GM21381 (cell line): Measurements from ENCODE around the gene GJB5.
"Not testable (repeated sequence)": the region's sequence is repeated elsewhere in the genome, so short reads cannot be mapped to it uniquely, and the experiment has no call there.

Source experiments
- ATAC-seq: cut with Tn5 transposase; IDR thresholded peaks from one replicate; pipeline ENCODE4 v1.9.1; 2021; ENCODE audit warnings: mild to moderate bottlenecking, moderate library complexity; ENCODE audit not compliant: unreplicated experiment

Gene GJB5

GRCh38 chr1:34773114-34773513 is 18.3 kb downstream of the GJB5 start:
- ATAC-seq = not testable (repeated sequence)

DNA sequence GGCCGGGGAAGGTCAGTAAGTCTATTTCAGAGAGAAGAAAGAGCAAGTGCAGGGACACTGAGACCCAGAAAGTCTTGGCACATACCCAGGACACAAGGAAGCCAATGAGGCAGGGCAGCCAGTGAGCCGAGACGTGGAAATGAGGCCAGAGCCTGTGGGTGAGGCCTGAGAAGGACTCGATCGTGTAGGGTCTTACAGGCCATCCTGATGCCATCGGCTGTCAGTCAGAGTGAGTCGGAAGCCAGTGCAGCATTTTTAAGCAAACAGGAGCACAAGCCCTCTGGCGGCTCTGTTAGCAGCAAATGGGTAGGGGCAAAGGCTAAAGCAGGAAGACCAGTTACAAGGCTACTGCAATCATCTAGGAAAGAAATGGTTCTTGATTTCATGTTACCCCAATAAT is 20.1 kb downstream of the GJB5 start:
- ATAC-seq = no peak

- ATAC-seq = no peak
Measured at GRCh38 chr1:34776911-34777310, 22.1 kb downstream of the GJB5 start.

- no peak for ATAC-seq
Measured at GRCh38 chr1:34777519-34778321, 22.9 kb downstream of the GJB5 start.

DNA sequence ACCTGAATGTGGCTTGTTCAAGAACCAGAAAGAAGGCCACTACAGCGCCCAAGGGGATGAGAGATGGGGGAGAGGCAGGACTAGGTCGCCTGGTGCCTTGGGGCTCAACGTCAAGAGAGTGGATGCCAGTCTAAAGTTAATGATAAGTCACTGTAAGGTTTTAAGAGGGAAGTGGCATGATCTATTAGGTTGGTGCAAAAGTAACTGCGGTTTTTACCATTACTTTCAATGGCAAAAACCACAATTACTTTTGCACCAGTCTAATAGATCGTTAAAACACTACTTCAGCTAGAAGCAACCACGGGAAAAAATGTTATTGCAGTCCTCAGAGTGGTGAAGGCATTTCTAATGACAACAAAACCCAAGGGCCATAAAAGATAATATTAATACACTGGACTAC is 23.5 kb downstream of the GJB5 start:
- ATAC-seq = no peak

DNA sequence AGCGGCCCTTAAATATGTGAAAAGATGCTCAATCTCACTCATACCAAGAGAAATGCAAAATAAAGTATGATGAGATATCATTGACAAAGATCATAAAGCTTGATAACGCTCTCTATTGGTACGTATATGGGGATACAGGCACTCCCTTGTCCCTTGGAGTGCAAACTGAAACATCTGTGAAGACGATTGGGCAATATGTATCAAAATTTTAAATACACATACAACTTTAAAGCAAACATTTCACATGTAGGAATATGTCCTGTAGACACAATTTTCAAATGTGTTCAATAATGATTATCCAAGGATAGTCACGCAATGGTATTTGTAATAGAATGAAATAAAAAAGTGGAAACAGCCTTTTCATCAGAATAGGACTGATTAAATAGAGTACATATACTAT is 24.2 kb downstream of the GJB5 start:
- ATAC-seq = no peak

GRCh38 chr1:34779526-34779925 is 24.7 kb downstream of the GJB5 start:
- ATAC-seq = no peak

GRCh38 chr1:34779962-34780361 is 25.1 kb downstream of the GJB5 start:
- ATAC-seq = no peak

- ATAC-seq = no peak
Measured at GRCh38 chr1:34780528-34780927, 25.7 kb downstream of the GJB5 start.

DNA sequence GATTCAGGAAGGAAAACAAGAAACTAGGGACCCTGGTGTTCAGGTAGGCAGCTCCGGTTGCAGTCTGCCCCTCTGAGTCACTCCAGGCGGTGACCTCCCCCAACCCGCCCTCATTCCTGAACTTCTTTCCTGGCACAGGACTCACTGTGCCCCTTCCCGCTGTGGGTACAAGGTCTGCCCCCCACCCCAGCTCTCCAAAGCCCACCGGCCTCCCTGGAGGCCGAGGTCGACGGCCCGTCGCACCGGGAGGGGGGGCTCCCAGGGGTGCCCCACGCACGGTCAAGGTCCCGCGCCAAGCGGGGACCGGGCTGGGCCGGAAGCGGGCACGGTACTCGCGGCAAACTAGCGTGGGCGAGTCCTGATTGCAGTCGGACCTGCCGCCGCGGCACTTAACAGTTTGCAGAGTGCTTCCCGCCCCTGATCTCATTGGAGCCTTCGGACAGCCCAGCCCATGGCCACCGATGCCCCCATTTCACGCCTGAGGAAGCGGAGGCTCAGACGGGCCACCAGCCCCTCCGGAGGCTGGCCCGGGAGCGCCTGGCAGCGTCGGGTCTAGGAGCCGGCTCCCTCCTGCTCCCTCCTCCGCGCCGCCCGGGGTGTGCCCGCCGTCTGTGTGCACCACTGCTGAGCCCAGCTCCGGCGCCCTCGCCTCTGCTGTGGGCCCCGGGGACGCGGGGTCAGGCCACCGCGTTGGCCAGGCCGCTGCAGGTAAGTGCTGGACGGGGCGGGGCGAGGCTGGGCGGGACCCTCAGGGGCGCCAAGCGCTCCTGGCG is 26.4 kb downstream of the GJB5 start, which contains the start of gene GJB3:
Gene GJB3 (plus strand): TSS at position 144 of the 773 bp plus-strand sequence. CDS start 3,549 bp downstream, outside the sequence.
- ATAC-seq = no peak

DNA sequence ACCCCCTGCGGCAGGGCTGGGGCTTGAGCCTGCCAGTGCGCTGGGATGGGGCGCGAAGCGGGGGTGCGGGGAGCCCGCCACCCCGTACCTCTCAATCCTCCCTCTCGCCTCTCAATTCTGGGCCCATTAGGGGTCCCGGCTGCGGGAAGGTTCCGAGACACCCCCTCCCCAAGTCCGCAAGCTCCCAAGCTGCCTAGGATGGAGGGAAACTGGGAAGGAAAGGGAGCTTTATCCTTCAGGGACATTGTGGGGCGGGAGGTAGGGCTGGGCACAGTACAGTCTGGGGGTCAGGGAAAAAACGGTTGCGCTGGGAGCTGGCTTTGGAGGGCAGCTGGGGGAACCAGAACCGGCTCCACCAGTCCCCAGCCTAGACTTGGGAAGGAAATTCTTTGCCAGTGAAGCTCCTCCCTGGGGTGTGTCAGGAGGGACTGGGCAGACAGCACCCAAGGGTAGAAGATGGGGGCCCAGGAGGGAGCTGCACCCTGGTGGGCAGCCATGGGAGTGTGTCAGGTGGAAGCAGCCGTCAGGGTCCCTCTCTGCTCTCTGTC is 27.1 kb downstream of the GJB5 start:
- no peak for ATAC-seq

DNA sequence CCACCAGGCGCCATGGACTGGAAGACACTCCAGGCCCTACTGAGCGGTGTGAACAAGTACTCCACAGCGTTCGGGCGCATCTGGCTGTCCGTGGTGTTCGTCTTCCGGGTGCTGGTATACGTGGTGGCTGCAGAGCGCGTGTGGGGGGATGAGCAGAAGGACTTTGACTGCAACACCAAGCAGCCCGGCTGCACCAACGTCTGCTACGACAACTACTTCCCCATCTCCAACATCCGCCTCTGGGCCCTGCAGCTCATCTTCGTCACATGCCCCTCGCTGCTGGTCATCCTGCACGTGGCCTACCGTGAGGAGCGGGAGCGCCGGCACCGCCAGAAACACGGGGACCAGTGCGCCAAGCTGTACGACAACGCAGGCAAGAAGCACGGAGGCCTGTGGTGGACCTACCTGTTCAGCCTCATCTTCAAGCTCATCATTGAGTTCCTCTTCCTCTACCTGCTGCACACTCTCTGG is 29.9 kb downstream of the GJB5 start:
- no peak for ATAC-seq

- ATAC-seq = no peak
Measured at GRCh38 chr1:34785231-34785874, 30.5 kb downstream of the GJB5 start.

GRCh38 chr1:34785875-34786470 is 31.1 kb downstream of the GJB5 start:
- no peak for ATAC-seq

- peak; percentile 80 for ATAC-seq
Measured at GRCh38 chr1:34786521-34787325, 31.9 kb downstream of the GJB5 start.

DNA sequence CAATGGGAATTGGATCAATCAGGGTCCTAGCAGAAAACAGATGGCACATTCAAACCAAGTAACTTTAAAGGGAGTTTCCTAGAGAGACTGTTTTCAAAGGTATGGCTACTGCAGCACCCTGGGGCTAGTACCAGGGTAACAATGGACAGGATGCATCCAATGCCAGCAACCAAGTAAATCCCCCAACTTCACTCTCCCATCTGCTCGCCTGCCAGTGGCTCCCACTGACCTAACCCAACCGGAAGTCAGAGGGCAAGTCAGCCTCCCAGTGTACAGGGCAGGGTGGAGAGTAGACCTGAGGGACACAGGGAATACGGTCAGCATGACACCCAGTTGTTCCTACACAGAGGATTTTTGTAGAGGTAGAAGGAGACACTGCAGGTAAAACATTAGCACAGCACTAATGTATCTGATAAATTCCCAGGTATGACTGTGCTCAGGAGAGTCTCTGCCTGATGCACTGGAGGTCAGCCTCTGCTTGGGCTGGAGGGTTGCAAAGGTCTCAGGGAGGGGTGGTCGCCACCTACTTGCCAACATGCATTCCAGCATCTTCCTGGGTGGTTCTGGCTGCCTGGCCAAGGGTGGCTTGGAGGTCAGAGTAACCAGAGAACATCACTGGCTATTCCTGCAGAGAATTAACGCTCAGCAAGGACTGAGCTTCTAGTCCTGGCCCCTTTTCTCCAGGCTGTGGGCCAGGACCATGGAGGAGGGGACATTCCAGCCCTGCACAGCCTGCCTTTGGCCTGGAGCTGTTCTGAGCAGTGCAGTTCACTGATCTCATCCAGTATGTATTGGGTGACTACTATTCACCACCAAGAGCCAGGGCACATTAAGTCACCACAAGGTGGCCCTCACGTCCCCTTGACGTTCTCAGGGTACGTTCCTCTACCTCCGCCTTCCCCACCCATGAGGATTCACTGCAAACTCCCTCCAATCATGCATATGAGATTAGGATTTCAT is 32.9 kb downstream of the GJB5 start:
- no peak for ATAC-seq

GRCh38 chr1:34790985-34791384 is 36.1 kb downstream of the GJB5 start:
- ATAC-seq = no peak

GRCh38 chr1:34792424-34792823 is 37.6 kb downstream of the GJB5 start:
- no peak for ATAC-seq
